ENCODE results near the gene TMEM252.

The TMEM252 gene

DNA sequence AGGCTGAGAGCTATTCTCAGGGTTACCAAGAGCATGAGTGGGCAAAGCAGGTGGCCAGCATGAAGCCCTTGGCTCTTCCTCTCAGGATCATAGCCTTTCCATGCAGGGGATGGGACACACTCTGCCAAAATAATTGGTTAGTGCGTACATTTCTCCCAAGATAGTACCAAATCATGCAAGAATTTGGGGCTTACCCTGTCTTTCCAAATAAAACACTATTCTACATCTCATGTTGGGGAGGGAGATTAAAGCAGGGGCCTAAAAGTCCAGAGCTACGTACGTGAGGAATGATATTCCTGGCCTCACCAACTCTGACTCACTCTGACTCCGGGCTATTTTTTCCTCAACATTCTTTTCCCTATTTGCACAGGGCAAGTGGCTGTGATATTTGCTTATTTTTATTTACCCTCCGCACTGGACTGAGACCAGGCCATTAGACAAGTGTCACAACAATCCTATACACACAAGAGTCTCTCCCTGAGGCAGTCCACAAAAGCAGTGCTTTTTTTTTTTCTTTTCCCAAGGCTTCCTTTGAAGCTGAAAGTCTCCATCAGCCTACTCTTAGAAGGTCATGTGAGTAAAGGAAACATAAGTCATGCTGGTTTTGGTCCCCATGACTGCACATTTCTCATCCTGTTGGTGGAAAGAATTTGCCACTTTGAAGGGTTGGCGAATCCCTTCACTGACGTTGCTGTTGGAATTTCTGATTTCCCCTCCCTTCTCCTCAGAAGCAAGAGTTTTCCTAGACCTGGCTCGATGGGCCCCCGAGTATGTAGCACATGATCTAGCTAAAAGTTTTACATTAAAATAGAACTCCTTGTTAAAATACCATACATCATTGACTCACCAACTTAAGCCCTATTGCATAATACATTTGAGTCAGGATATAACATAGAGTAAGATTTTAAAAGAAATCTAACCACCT, 40.0 kb downstream of the TMEM252 start:
- peak; percentile 98 for DNase-seq (ENCODE audit: low read depth)
- no peak overlapping the region for H3K4me3 ChIP-seq (ENCODE audit: low read length)
- TF ChIP-seq, protein P1, sequence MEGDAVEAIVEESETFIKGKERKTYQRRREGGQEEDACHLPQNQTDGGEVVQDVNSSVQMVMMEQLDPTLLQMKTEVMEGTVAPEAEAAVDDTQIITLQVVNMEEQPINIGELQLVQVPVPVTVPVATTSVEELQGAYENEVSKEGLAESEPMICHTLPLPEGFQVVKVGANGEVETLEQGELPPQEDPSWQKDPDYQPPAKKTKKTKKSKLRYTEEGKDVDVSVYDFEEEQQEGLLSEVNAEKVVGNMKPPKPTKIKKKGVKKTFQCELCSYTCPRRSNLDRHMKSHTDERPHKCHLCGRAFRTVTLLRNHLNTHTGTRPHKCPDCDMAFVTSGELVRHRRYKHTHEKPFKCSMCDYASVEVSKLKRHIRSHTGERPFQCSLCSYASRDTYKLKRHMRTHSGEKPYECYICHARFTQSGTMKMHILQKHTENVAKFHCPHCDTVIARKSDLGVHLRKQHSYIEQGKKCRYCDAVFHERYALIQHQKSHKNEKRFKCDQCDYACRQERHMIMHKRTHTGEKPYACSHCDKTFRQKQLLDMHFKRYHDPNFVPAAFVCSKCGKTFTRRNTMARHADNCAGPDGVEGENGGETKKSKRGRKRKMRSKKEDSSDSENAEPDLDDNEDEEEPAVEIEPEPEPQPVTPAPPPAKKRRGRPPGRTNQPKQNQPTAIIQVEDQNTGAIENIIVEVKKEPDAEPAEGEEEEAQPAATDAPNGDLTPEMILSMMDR (conservative IDR thresholded peaks at IDR 0.05; ENCODE audit: low read depth, low read length): no peak

DNA sequence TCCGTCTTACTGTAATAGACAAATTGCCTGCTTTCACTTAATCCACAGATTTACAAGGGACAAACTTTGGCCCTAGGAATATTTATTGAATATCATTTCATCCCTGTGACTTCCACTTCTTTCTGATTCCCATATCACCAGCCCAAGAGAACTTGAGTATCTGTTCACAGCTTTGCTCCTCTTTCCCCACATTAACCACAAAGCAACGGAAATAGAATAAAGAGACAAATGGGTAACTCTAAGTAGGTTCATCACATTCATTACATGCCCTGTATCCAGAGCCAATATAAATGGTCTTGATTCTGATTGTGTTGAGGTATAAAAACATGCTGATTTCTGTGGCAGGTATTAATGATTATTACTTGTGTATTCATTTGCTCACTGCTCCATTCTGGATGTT, 41.9 kb downstream of the TMEM252 start:
- no peak overlapping the region for H3K4me3 ChIP-seq (ENCODE audit: low read length)
- TF ChIP-seq, protein P1 (conservative IDR thresholded peaks at IDR 0.05; ENCODE audit: low read depth, low read length): no peak
- no peak for DNase-seq (ENCODE audit: low read depth)

DNA sequence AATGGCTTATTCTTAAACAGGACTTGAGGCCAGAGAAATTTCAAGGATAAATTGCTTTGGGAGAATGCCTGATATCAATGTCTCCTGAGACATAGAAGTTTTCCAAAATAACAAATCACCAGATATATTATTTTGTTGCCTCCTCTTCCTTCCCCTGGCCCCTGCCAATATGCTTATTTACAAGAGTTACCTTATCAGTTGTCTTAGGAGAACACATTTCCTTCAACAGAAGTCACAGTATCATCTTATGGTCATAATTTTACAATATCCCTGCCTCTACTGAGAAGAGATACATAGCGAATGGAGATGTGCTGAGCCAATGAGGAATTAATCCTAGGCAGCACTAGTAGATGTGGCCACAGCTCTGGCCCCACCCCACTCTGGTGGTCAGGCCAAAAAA, 43.1 kb downstream of the TMEM252 start:
- DNase-seq (ENCODE audit: low read depth): no peak
- no peak overlapping the region for H3K4me3 ChIP-seq (ENCODE audit: low read length)
- TF ChIP-seq, protein P1 (conservative IDR thresholded peaks at IDR 0.05; ENCODE audit: low read depth, low read length): no peak

DNA sequence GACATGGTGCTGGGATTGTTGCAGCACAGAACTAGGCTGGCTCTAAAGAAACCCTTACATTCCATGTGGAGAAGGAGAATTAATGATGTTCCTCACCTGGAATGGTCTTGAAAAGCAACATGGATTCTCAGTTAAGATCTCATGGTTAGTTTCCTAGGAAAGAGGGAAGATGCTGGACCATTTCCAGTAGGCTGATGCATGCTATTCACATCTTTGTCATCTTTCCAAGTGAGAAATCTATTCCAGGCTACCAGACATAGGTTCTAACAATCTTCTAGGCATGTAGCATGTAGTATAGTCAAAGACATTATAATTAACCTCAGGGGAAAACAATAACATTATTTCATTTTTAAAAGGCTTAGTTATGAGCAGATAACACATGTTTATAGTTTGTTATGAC, 44.3 kb downstream of the TMEM252 start:
- TF ChIP-seq, protein P1 (conservative IDR thresholded peaks at IDR 0.05; ENCODE audit: low read depth, low read length): no peak
- H3K4me3 ChIP-seq (ENCODE audit: low read length): no peak overlapping the region
- DNase-seq (ENCODE audit: low read depth): no peak

DNA sequence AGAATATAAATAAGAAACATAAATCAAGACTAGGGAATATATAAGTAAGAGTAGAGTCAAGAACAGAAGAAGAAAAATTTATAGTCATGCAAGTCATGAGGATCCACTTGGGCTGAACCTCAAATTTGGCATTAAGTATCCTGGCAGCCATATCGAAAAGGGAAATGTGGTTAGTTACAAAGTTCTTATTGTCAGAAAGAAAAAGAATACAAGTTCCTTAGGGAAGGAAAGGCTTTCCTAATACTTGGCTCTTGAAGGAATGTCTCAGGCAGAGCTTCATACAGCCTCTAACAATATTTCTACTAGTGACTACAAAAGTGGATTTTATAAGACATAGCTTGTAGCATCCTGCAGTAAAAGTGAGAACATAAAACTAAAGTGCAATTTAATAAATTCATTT, 45.4 kb downstream of the TMEM252 start:
- no peak overlapping the region for H3K4me3 ChIP-seq (ENCODE audit: low read length)
- DNase-seq (ENCODE audit: low read depth): no peak
- TF ChIP-seq, protein P1 (conservative IDR thresholded peaks at IDR 0.05; ENCODE audit: low read depth, low read length): no peak

DNA sequence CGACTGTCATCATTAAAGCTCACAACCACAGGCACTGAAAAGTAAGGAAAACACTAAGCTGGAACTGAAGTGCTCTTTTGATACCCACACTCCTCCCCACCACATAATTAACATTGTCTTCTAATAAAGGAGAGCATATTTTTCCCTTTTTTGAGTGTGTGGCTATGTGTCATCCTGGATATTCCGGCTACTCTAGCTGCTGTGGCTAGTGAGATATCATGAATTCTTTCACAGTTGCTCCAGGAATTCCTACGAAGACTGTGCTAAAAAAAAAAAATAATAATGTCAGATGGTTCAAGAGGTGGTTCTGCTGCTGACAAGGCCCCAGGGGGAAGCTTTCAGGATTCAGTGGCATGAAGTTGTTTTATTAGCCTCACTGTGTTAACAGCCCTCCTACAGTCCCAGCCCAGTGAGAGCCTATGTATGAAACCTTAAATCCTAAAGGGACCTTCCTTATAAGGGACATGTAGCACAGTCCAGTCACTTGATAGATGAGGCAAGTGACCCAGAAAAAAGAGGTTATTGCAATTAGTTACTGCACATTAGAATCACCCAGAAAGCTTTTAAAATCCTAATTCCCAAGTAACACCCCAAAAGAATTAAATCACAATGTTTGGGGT, 46.6 kb downstream of the TMEM252 start:
- TF ChIP-seq, protein P1 (conservative IDR thresholded peaks at IDR 0.05; ENCODE audit: low read depth, low read length): no peak
- no peak overlapping the region for H3K4me3 ChIP-seq (ENCODE audit: low read length)
- DNase-seq (ENCODE audit: low read depth): no peak

Measured in retinal pigment epithelial cell (primary cell).